HepG2 (cell line): ENCODE results near the gene SMURF2. TPM values are rescaled to one million over a fixed set of nuclear protein-coding genes. Genes with fewer than 3 reads are reported as not detected.

ENCODE experiments used
- ATAC-seq: fragments of 200-7000 bp; cut with Tn5 transposase; 3 replicates; pipeline ENCODE4 v1.9.1; 2020; ENCODE audit warnings: mild to moderate bottlenecking, moderate library complexity
- BruUV-seq: library from RNA; stranded (reverse); fragments of 400-500 nt; replicated peaks from 2 replicates; lab custom pipeline; 2021; lab: Mats Ljungman, UMichigan
- CTCF ChIA-PET: fragments of 300-600 bp; formaldehyde crosslinking; extraction: SDS; loops from one replicate; lab custom pipeline; 2021; ENCODE audit warnings: low total read pairs, inconsistent platforms, low intra/inter-chr PET ratio; lab: Yijun Ruan, JAX
- POLR2A ChIA-PET: fragments of 350-600 bp; sonication (Branson Sonifier 250); formaldehyde crosslinking; loops from one replicate; lab custom pipeline; 2020; ENCODE audit warnings: antibody characterized with exemption, inconsistent platforms; lab: Yijun Ruan, JAX
- DNase-seq: peaks from one replicate; pipeline ENCODE4 v3.0.0-alpha.2; 2015; ENCODE audit warnings: low spot score
- FAIRE-seq: peaks from 3 replicates; lab custom pipeline; 2011; peaks lifted over from hg19 to GRCh38; lab: Jason Lieb, UNC
- H2AFZ ChIP-seq: one replicate; pipeline ENCODE4 v1.6.1; 2011; ENCODE audit warnings: low read length, inconsistent platforms
- H3K27ac ChIP-seq: fragments of 300-600 bp; 3 replicates; pipeline ENCODE4 v1.8.0; 2011; ENCODE audit warnings: mixed run types, mild to moderate bottlenecking, mixed read lengths, low read length, inconsistent platforms; ENCODE audit not compliant: insufficient read depth; ENCODE audit errors: extremely low read length
- H3K27me3 ChIP-seq, 2 experiments: fragments of 200-600 bp in 1 of 2; 2 replicates in 1 of 2; 3 replicates in 1 of 2; pipeline versions ENCODE4 v1.6.0 to v1.8.0; 2011; ENCODE audit warnings: low read length in 2 of 2, mild to moderate bottlenecking in 2 of 2, moderate library complexity in 2 of 2, inconsistent platforms in 1 of 2; ENCODE audit not compliant: insufficient read depth in 2 of 2, control insufficient read depth in 1 of 2
- H3K36me3 ChIP-seq, 2 experiments: fragments of 200-600 bp in 1 of 2; replicated peaks in 1 of 2; 2 replicates in 1 of 2; 3 replicates in 1 of 2; pipeline versions ENCODE4 v1.5.1 to v1.8.0; 2011; ENCODE audit warnings: low read length in 2 of 2, inconsistent platforms in 1 of 2; ENCODE audit not compliant: insufficient read depth in 2 of 2, control insufficient read depth in 1 of 2
- H3K4me1 ChIP-seq: 2 replicates; pipeline ENCODE4 v1.5.1; 2012; ENCODE audit warnings: low read length, inconsistent platforms; ENCODE audit not compliant: insufficient read depth
- H3K4me2 ChIP-seq: 2 replicates; pipeline ENCODE4 v1.6.0; 2011; ENCODE audit warnings: low read depth, low read length, inconsistent platforms
- H3K4me3 ChIP-seq, 3 experiments: fragments of 200-600 bp in 1 of 3; sonication (generic), shearing (Covaris generic) in 1 of 3; replicated peaks in 1 of 3; 2 replicates each; pipeline ENCODE4 v1.5.1; 2011 to 2016; ENCODE audit warnings: low read length in 3 of 3, inconsistent platforms in 2 of 3, low read depth in 2 of 3, mild to moderate bottlenecking in 2 of 3, control low read depth in 1 of 3, mixed read lengths in 1 of 3; ENCODE audit not compliant: insufficient read depth in 1 of 3
- H3K79me2 ChIP-seq: one replicate; pipeline ENCODE4 v1.6.1; 2011; ENCODE audit warnings: low read length, inconsistent platforms; ENCODE audit not compliant: insufficient read depth
- H3K9ac ChIP-seq: 2 replicates; pipeline ENCODE4 v1.6.0; 2011; ENCODE audit warnings: mild to moderate bottlenecking, low read depth, low read length, inconsistent platforms; ENCODE audit not compliant: insufficient read depth
- H3K9me3 ChIP-seq: 2 replicates; pipeline ENCODE4 v1.5.1; 2012; ENCODE audit warnings: mild to moderate bottlenecking, low read length
- H4K20me1 ChIP-seq: 2 replicates; pipeline ENCODE4 v1.6.0; 2011; ENCODE audit warnings: inconsistent platforms, mild to moderate bottlenecking, low read length, moderate library complexity; ENCODE audit not compliant: insufficient read depth
- ARNT ChIP-seq: fragments of 450-650 bp; IDR thresholded peaks from 2 replicates; pipeline ENCODE4 v1.6.1; 2017
- ATF7 ChIP-seq, 2 experiments: fragments of 450-650 bp in 1 of 2; sonication (generic) in 1 of 2; formaldehyde crosslinking in 1 of 2; IDR thresholded peaks; 2 replicates each; pipeline versions ENCODE4 v1.4.0 to v1.6.1; 2016 to 2020; ENCODE audit warnings: antibody characterized with exemption in 1 of 2, mild to moderate bottlenecking in 1 of 2, missing genetic modification reagents in 1 of 2
- KAT7 ChIP-seq: IDR thresholded peaks from 2 replicates; pipeline ENCODE4 v1.6.1; 2018; ENCODE audit warnings: borderline replicate concordance, missing compliant biosample characterization
- POLR2A ChIP-seq, 2 experiments: IDR thresholded peaks; 2 replicates each; pipeline ENCODE4 v1.6.1; 2011; ENCODE audit warnings: low read depth in 2 of 2, low read length in 2 of 2, mild to moderate bottlenecking in 1 of 2, moderate library complexity in 1 of 2; ENCODE audit not compliant: insufficient read depth in 1 of 2
- RBM22 ChIP-seq: fragments of 200-400 bp; formaldehyde crosslinking; optimal IDR thresholded peaks from 2 replicates; pipeline ENCODE3; 2017; ENCODE audit warnings: mild to moderate bottlenecking, low read length, moderate library complexity
- SKI ChIP-seq: fragments of 450-650 bp; IDR thresholded peaks from one replicate; pipeline ENCODE4 v1.6.1; 2018; ENCODE audit warnings: mild to moderate bottlenecking; ENCODE audit not compliant: partially characterized antibody
- TAF15 ChIP-seq: fragments of 200-400 bp; formaldehyde crosslinking; IDR thresholded peaks from one replicate; pipeline ENCODE4 v1.6.1; 2018; ENCODE audit warnings: mild to moderate bottlenecking, low read depth, low read length; ENCODE audit not compliant: poor library complexity, severe bottlenecking
- ZFP41 ChIP-seq: sonication (generic); formaldehyde crosslinking; IDR thresholded peaks from 2 replicates; pipeline ENCODE4 v1.4.0; 2020; ENCODE audit warnings: mild to moderate bottlenecking, missing genetic modification reagents, borderline replicate concordance
- ZNF121 ChIP-seq: sonication (generic); formaldehyde crosslinking; IDR thresholded peaks from 2 replicates; pipeline ENCODE4 v1.5.0; 2020; ENCODE audit warnings: mild to moderate bottlenecking, missing genetic modification reagents
- ZNF337 ChIP-seq: sonication (generic); formaldehyde crosslinking; IDR thresholded peaks from 2 replicates; pipeline ENCODE4 v1.5.1; 2020; ENCODE audit warnings: missing genetic modification reagents, low read depth, mild to moderate bottlenecking, borderline replicate concordance
- ZNF451 ChIP-seq: sonication (generic); formaldehyde crosslinking; IDR thresholded peaks from 2 replicates; pipeline ENCODE4 v1.5.0; 2020; ENCODE audit warnings: mild to moderate bottlenecking, missing genetic modification reagents
- ZNF567 ChIP-seq: sonication (generic); formaldehyde crosslinking; IDR thresholded peaks from 2 replicates; pipeline ENCODE4 v1.8.1; 2023; ENCODE audit warnings: mild to moderate bottlenecking, missing genetic modification reagents, borderline replicate concordance
- ZNF605 ChIP-seq: sonication (generic); formaldehyde crosslinking; IDR thresholded peaks from 2 replicates; pipeline ENCODE4 v1.8.0; 2022; ENCODE audit warnings: mild to moderate bottlenecking, missing genetic modification reagents
- WGBS: methylation state at CpG from one replicate; pipeline ENCODE4 v1.1.6; 2017; ENCODE audit warnings: low lambda C conversion rate; 5-methylcytosine and 5-hydroxymethylcytosine counted together
- in situ Hi-C: cut with HindIII; loops from 2 replicates; pipeline ENCODE4 v1.10.0; 2017; ENCODE audit warnings: low pct_unique_long_range_greater_than_20kb; ENCODE audit not compliant: extremely low pct_ligation_motif_present
- intact Hi-C: fragments of 100-400 bp; cut with micrococcal nuclease; formaldehyde crosslinking; loops from one replicate; pipeline ENCODE4 v1.10.0; 2022; ENCODE audit not compliant: unreplicated experiment
- polyA plus RNA-seq, 8 experiments: library from polyadenylated mRNA; depleted of rRNA in 3 of 8; stranded (reverse) in 7 of 8; unstranded in 1 of 8; fragments of >200 nt; fragmentation: Illumina TruSeq in 4 of 8; extraction: Trizol in 4 of 8; gene quantifications; 2 replicates each; pipeline versions ENCODE4 v1.2.1 to v1.2.3, GENCODE V29; 2011 to 2016; ENCODE audit warnings: low read depth in 4 of 8, missing spikeins in 1 of 8, mixed read lengths in 1 of 8; ENCODE audit not compliant: insufficient read depth in 1 of 8
- total RNA-seq, 5 experiments: library from RNA; depleted of rRNA; stranded (reverse); fragments of >200 nt; fragmentation: Illumina TruSeq; extraction: Trizol; gene quantifications; 2 replicates each; pipeline ENCODE4 v1.2.3, GENCODE V29; 2016; ENCODE audit warnings: low read depth in 1 of 5
- TF ChIP-seq, protein P1 (sequence below): sonication (generic); formaldehyde crosslinking; IDR thresholded peaks from 2 replicates; pipeline ENCODE4 v1.5.1; 2020; ENCODE audit warnings: missing genetic modification reagents, mild to moderate bottlenecking, borderline replicate concordance
- TF ChIP-seq, protein P2 (sequence below): sonication (generic); formaldehyde crosslinking; IDR thresholded peaks from 2 replicates; pipeline ENCODE4 v1.4.0; 2020; ENCODE audit warnings: missing genetic modification reagents, borderline replicate concordance
- TF ChIP-seq, protein P3 (sequence below): sonication (generic); formaldehyde crosslinking; IDR thresholded peaks from 2 replicates; pipeline ENCODE4 v1.9.0; 2021; ENCODE audit warnings: missing genetic modification reagents, mild to moderate bottlenecking, borderline replicate concordance

SMURF2 gene
- total and polyA plus RNA-seq, 2 of the 13 experiments (the other 11 are each of a cell fraction or from before 2014, with no cell fraction given): 14.9 to 24.3 TPM

DNA sequence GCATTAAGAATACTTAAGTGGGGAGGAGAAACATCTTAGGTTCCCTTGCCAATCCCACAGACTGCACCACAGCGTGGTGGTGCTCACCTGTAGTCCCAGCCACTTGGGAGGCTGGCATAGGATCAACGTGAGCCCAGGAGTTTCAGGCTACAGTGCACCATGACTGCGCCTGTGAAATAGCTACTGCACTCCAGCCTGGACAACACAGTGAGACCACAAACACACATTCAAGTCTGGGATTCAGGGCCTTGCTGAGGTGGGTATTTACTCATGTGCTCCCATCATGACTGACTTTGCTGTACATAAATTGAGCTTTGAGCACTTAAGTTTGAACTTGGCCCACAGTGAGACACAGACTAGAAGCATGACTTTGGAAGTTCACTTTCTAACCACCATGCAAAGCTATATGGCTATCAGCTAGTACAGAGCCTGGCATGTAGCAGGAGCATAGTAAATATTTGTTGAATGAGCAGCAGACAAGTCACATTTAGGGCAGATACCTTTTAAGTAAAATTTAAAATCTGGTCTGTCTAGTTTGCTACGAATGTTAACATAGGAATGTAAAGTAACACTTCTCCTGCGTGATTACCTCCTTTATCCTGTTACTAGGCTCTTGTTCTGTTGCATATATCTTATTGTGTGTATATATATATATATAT lies 121.9 kb downstream of the SMURF2 start:
- Histone ChIP-seq H2AFZ (no peak overlapping the region), H3K9me3 (no peaks in the 10 kb centered on the region), H3K27me3 (no peaks in the 10 kb centered on the region), H3K4me3 (no peak overlapping the region), H3K9ac (no peak overlapping the region), H3K4me1 (peaks cover 4% of the 10 kb centered on the region; the same call in 1 of the 2 replicates), H3K4me2 (no peak overlapping the region), H3K36me3 (peaks cover 5 to 23% of the 10 kb centered on the region in 2 experiments; a peak in 4 of 5 replicates), H4K20me1 (no peaks in the 10 kb centered on the region; the same call in 1 of the 2 replicates), H3K27ac (no peak overlapping the region), H3K79me2 (no peaks in the 10 kb centered on the region)
- 98% methylated on average over 4 of the region's 5 CpGs for WGBS
- ChIA-PET POLR2A (interaction anchor here (0.8 kb wide), 1 partner anchor 34 kb away, joined by 4 read pairs; the partner anchor contains the start of genes CEP95 and DDX5), CTCF (no interaction called here)
- in situ Hi-C loops (loop anchor here (25.0 kb wide), 1 partner anchor 97 kb away; no protein-coding TSS in a partner anchor), intact Hi-C loops (no loop called here)
- no peak for FAIRE-seq
- BruUV-seq: no TSS peak
- ATAC-seq: peak; percentile 47
- DNase-seq: peak; percentile 12
- peak; percentile 45 for TF ChIP-seq RBM22
- 0 out of 2 replicates have a peak, but pooled peaks have one; percentile 45 for TF ChIP-seq ZNF567
- peak; percentile 12 for TF ChIP-seq SKI
- TF ChIP-seq, protein P1, sequence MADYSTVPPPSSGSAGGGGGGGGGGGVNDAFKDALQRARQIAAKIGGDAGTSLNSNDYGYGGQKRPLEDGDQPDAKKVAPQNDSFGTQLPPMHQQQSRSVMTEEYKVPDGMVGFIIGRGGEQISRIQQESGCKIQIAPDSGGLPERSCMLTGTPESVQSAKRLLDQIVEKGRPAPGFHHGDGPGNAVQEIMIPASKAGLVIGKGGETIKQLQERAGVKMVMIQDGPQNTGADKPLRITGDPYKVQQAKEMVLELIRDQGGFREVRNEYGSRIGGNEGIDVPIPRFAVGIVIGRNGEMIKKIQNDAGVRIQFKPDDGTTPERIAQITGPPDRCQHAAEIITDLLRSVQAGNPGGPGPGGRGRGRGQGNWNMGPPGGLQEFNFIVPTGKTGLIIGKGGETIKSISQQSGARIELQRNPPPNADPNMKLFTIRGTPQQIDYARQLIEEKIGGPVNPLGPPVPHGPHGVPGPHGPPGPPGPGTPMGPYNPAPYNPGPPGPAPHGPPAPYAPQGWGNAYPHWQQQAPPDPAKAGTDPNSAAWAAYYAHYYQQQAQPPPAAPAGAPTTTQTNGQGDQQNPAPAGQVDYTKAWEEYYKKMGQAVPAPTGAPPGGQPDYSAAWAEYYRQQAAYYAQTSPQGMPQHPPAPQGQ (CRISPR knock-in tag): 0 out of 2 replicates have a peak, but pooled peaks have one; percentile 46
- TF ChIP-seq, protein P2, sequence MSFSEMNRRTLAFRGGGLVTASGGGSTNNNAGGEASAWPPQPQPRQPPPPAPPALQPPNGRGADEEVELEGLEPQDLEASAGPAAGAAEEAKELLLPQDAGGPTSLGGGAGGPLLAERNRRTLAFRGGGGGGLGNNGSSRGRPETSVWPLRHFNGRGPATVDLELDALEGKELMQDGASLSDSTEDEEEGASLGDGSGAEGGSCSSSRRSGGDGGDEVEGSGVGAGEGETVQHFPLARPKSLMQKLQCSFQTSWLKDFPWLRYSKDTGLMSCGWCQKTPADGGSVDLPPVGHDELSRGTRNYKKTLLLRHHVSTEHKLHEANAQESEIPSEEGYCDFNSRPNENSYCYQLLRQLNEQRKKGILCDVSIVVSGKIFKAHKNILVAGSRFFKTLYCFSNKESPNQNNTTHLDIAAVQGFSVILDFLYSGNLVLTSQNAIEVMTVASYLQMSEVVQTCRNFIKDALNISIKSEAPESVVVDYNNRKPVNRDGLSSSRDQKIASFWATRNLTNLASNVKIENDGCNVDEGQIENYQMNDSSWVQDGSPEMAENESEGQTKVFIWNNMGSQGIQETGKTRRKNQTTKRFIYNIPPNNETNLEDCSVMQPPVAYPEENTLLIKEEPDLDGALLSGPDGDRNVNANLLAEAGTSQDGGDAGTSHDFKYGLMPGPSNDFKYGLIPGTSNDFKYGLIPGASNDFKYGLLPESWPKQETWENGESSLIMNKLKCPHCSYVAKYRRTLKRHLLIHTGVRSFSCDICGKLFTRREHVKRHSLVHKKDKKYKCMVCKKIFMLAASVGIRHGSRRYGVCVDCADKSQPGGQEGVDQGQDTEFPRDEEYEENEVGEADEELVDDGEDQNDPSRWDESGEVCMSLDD (CRISPR knock-in tag): no peak
- no peak for TF ChIP-seq ZNF605 (CRISPR knock-in tag)
- no peak for TF ChIP-seq ARNT
- no peak for TF ChIP-seq ZFP41 (CRISPR knock-in tag)
- TF ChIP-seq, protein P3, sequence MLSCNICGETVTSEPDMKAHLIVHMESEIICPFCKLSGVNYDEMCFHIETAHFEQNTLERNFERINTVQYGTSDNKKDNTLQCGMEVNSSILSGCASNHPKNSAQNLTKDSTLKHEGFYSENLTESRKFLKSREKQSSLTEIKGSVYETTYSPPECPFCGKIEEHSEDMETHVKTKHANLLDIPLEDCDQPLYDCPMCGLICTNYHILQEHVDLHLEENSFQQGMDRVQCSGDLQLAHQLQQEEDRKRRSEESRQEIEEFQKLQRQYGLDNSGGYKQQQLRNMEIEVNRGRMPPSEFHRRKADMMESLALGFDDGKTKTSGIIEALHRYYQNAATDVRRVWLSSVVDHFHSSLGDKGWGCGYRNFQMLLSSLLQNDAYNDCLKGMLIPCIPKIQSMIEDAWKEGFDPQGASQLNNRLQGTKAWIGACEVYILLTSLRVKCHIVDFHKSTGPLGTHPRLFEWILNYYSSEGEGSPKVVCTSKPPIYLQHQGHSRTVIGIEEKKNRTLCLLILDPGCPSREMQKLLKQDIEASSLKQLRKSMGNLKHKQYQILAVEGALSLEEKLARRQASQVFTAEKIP: no peak
- TF ChIP-seq TAF15: no peak
- peak; percentile 84 for TF ChIP-seq ZNF121
- no peak for TF ChIP-seq ZNF451 (CRISPR knock-in tag)
- peak in 1 of 2 experiments; percentile 40; a peak in 2 of 4 replicates for TF ChIP-seq POLR2A (IDR thresholded peaks at IDR 0.05; ENCODE audit: insufficient read depth in 1 of 2, low read depth in 2 of 2, low read length in 2 of 2)
- no peak for TF ChIP-seq ATF7 (IDR thresholded peaks at IDR 0.05)
- no peak for TF ChIP-seq ATF7 (CRISPR knock-in tag; IDR thresholded peaks at IDR 0.05)
- no peak for TF ChIP-seq ZNF337 (CRISPR knock-in tag)
- TF ChIP-seq KAT7 (CRISPR knock-in tag): no peak
